Smooth muscle cell (in vitro differentiated cells): Measurements from ENCODE around the gene ATF7. TPM values are rescaled to one million over a fixed set of nuclear protein-coding genes. Genes with fewer than 3 reads are reported as not detected.

Experiments used
- DNase-seq: peaks from one replicate; lab custom pipeline; 2025; ENCODE audit not compliant: unreplicated experiment; lab: John Stamatoyannopoulos, UW
- H2AFZ ChIP-seq: fragments of 200-600 bp; sonication (generic); 2 replicates; pipeline ENCODE4 v1.6.0; 2016; ENCODE audit warnings: antibody characterized with exemption, low read depth, mild to moderate bottlenecking
- H3F3A ChIP-seq: fragments of 200-600 bp; sonication (generic); 2 replicates; pipeline ENCODE4 v1.6.0; 2017; ENCODE audit warnings: antibody characterized with exemption, low read depth
- H3K27ac ChIP-seq: fragments of 200-600 bp; sonication (generic); 2 replicates; pipeline ENCODE4 v1.5.1; 2016; ENCODE audit warnings: low read depth, mild to moderate bottlenecking
- H3K27me3 ChIP-seq: fragments of 200-600 bp; sonication (generic); 2 replicates; pipeline ENCODE4 v1.6.1; 2016; ENCODE audit warnings: low read depth, mild to moderate bottlenecking
- H3K36me3 ChIP-seq: fragments of 200-600 bp; sonication (generic); 2 replicates; pipeline ENCODE4 v1.5.1; 2016; ENCODE audit warnings: low read depth
- H3K4me1 ChIP-seq: fragments of 200-600 bp; sonication (generic); 2 replicates; pipeline ENCODE4 v1.5.1; 2016; ENCODE audit warnings: low read depth
- H3K4me2 ChIP-seq: fragments of 200-600 bp; sonication (generic); 2 replicates; pipeline ENCODE4 v1.6.0; 2016; ENCODE audit warnings: mild to moderate bottlenecking
- H3K4me3 ChIP-seq: fragments of 200-600 bp; sonication (generic); 2 replicates; pipeline ENCODE4 v1.5.1; 2016; ENCODE audit warnings: mild to moderate bottlenecking
- H3K79me2 ChIP-seq: fragments of 200-600 bp; sonication (generic); 2 replicates; pipeline ENCODE4 v1.6.0; 2016; ENCODE audit warnings: low read depth, mild to moderate bottlenecking
- H3K9ac ChIP-seq: fragments of 200-600 bp; sonication (generic); 2 replicates; pipeline ENCODE4 v1.6.0; 2016; ENCODE audit warnings: low read depth
- H3K9me3 ChIP-seq: fragments of 200-600 bp; sonication (generic); replicated peaks from 2 replicates; pipeline ENCODE4 v1.5.1; 2016; ENCODE audit warnings: low read depth
- H4K20me1 ChIP-seq: fragments of 200-600 bp; sonication (generic); 2 replicates; pipeline ENCODE4 v1.6.0; 2016; ENCODE audit warnings: low read depth
- CTCF ChIP-seq: fragments of 200-600 bp; sonication (generic); IDR thresholded peaks from 2 replicates; pipeline ENCODE4 v1.5.1; 2017; ENCODE audit warnings: borderline replicate concordance, mild to moderate bottlenecking, antibody characterized with exemption; ENCODE audit not compliant: insufficient read depth, poor library complexity, severe bottlenecking
- WGBS: methylation state at CpG from one replicate; pipeline ENCODE4 v1.1.7; 2016; ENCODE audit warnings: low lambda C conversion rate; 5-methylcytosine and 5-hydroxymethylcytosine counted together
- polyA plus RNA-seq: library from polyadenylated mRNA; unstranded; fragments of >200 nt; fragmentation: Nextera tagmentation; extraction: Ambion mirVana; gene quantifications from 2 replicates; pipeline ENCODE4 v1.2.1, GENCODE V29; 2016
- total RNA-seq: library from RNA; depleted of rRNA; stranded (reverse); fragments of >200 nt; gene quantifications from 2 replicates; pipeline ENCODE4 v1.2.3, GENCODE V29; 2014

Gene ATF7
- total and polyA plus RNA-seq, 2 experiments from 2014 or later: 15.2 to 28.5 TPM

- Histone ChIP-seq H3K36me3 (no peaks in the 10 kb centered on the region), H2AFZ (peak overlapping the region; percentile 80), H3K9ac (no peak overlapping the region), H3K79me2 (peaks cover 40% of the 10 kb centered on the region), H3K4me1 (peaks cover 31% of the 10 kb centered on the region), H3K27ac (no peak overlapping the region), H3K27me3 (no peaks in the 10 kb centered on the region), H3F3A (no peaks in the 10 kb centered on the region), H4K20me1 (peaks cover 13% of the 10 kb centered on the region), H3K4me3 (peak overlapping the region; percentile 81), H3K4me2 (peak overlapping the region; percentile 93), H3K9me3 (no peaks in the 10 kb centered on the region)
- TF ChIP-seq CTCF: no peak
- no peak for DNase-seq
- WGBS: 39% methylated on average over 6 of the region's 6 CpGs
These were observed 554 bp upstream of the ATF7 start for GRCh38 chr12:53626702-53627169.

GRCh38 chr12:53625373-53625945 lies 723 bp downstream of the ATF7 start:
- WGBS: 28% methylated on average over 5 of the region's 5 CpGs
- Histone ChIP-seq H3K79me2 (peaks cover 53% of the 10 kb centered on the region), H3K4me2 (peak overlapping the region; percentile 93)

GRCh38 chr12:53624956-53625355 lies 1.2 kb downstream of the ATF7 start:
- Histone ChIP-seq H3K79me2 (peaks cover 55% of the 10 kb centered on the region), H3K9me3 (no peaks in the 10 kb centered on the region), H3K36me3 (no peaks in the 10 kb centered on the region), H3K27ac (peak overlapping the region; percentile 20), H4K20me1 (peaks cover 27% of the 10 kb centered on the region), H3K4me2 (peak overlapping the region; percentile 93), H3K9ac (peak overlapping the region; percentile 97), H2AFZ (no peak overlapping the region), H3F3A (no peaks in the 10 kb centered on the region), H3K27me3 (no peaks in the 10 kb centered on the region), H3K4me3 (peak overlapping the region; percentile 81), H3K4me1 (peaks cover 31% of the 10 kb centered on the region)
- 67% methylated on average over 4 of the region's 4 CpGs for WGBS
- no peak for DNase-seq
- no peak for TF ChIP-seq CTCF

More at GRCh38 chr12:53625373-53625945, 723 bp downstream of the ATF7 start:
- Histone ChIP-seq H3K4me1 (peaks cover 31% of the 10 kb centered on the region), H3K9me3 (no peaks in the 10 kb centered on the region), H3K27ac (peak overlapping the region; percentile 93), H3F3A (no peaks in the 10 kb centered on the region), H3K4me3 (peak overlapping the region; percentile 81), H2AFZ (peak overlapping the region; percentile 92), H4K20me1 (peaks cover 25% of the 10 kb centered on the region), H3K9ac (peak overlapping the region; percentile 97), H3K36me3 (no peaks in the 10 kb centered on the region), H3K27me3 (no peaks in the 10 kb centered on the region)
- TF ChIP-seq CTCF: no peak
- DNase-seq: no peak

- WGBS: 94% methylated on average over 3 of the region's 3 CpGs
- no peak overlapping the region for H2AFZ ChIP-seq
- H3K4me2 ChIP-seq: peak overlapping the region; percentile 93
- peaks cover 60% of the 10 kb centered on the region for H3K79me2 ChIP-seq
- peaks cover 32% of the 10 kb centered on the region for H4K20me1 ChIP-seq
- no peak overlapping the region for H3K9ac ChIP-seq
- peaks cover 31% of the 10 kb centered on the region for H3K4me1 ChIP-seq
- TF ChIP-seq CTCF: no peak
- DNase-seq: no peak
- H3K27ac ChIP-seq: peak overlapping the region; percentile 20
- peak overlapping the region; percentile 81 for H3K4me3 ChIP-seq
- no peaks in the 10 kb centered on the region for H3F3A ChIP-seq
- H3K36me3 ChIP-seq: no peaks in the 10 kb centered on the region
- no peaks in the 10 kb centered on the region for H3K9me3 ChIP-seq
- H3K27me3 ChIP-seq: no peaks in the 10 kb centered on the region
These were observed 1.7 kb downstream of the ATF7 start for GRCh38 chr12:53624458-53624857.
